ENCODE results near the gene C15orf39.

DNA sequence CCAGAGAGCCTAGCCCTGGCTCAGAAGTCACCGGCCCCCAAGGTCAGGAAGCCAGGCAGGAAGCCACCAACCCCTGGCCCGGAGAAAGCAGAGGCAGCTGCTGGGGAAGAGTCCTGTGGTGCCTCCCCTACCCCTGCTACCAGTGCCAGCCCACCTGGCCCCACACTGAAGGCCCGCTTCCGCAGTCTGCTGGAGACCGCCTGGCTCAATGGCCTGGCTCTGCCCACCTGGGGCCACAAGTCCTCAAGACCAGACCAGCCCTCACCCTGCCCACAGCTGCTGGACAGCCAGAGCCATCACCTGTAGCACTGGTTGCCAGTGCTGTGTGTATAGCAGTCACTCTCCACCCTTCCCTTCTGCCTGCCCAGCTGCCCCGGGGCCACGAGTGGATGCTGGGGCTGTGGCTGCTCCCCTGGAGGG lies 9.1 kb downstream of the C15orf39 start:
- TF ChIP-seq, protein P1, sequence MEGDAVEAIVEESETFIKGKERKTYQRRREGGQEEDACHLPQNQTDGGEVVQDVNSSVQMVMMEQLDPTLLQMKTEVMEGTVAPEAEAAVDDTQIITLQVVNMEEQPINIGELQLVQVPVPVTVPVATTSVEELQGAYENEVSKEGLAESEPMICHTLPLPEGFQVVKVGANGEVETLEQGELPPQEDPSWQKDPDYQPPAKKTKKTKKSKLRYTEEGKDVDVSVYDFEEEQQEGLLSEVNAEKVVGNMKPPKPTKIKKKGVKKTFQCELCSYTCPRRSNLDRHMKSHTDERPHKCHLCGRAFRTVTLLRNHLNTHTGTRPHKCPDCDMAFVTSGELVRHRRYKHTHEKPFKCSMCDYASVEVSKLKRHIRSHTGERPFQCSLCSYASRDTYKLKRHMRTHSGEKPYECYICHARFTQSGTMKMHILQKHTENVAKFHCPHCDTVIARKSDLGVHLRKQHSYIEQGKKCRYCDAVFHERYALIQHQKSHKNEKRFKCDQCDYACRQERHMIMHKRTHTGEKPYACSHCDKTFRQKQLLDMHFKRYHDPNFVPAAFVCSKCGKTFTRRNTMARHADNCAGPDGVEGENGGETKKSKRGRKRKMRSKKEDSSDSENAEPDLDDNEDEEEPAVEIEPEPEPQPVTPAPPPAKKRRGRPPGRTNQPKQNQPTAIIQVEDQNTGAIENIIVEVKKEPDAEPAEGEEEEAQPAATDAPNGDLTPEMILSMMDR (IDR thresholded peaks at IDR 0.05) = no peak
- TF ChIP-seq POLR2A (IDR thresholded peaks at IDR 0.05) = no peak

Measured in breast epithelium (tissue), 3 donors.